GM12872 (cell line): ENCODE data around the gene SLC8A1.

Experiments used
- TF ChIP-seq, protein P1 (sequence below): IDR thresholded peaks from 3 replicates; pipeline ENCODE4 v1.5.1; 2011; ENCODE audit warnings: low read depth, mild to moderate bottlenecking, low read length, moderate library complexity; ENCODE audit not compliant: insufficient read depth

Gene SLC8A1

DNA sequence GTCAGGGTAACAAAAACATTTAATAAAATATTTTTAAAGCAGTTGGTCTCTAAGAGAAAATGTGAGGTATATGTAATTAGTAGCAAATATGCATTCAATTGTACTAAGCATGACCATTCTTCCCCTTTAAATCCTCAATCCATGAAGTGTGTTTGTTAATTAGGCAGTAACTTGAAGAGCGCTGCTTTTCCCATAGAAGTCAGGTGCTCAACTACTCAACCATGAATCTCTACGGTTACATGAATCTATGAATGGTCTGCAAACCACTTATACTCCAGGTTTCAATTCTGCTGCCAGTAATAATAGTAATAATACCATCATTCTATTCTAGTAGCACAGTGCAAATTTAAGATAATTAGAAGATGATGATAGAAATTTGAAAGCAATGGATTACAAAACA lies 55.8 kb downstream of the SLC8A1 start:
- TF ChIP-seq, protein P1, sequence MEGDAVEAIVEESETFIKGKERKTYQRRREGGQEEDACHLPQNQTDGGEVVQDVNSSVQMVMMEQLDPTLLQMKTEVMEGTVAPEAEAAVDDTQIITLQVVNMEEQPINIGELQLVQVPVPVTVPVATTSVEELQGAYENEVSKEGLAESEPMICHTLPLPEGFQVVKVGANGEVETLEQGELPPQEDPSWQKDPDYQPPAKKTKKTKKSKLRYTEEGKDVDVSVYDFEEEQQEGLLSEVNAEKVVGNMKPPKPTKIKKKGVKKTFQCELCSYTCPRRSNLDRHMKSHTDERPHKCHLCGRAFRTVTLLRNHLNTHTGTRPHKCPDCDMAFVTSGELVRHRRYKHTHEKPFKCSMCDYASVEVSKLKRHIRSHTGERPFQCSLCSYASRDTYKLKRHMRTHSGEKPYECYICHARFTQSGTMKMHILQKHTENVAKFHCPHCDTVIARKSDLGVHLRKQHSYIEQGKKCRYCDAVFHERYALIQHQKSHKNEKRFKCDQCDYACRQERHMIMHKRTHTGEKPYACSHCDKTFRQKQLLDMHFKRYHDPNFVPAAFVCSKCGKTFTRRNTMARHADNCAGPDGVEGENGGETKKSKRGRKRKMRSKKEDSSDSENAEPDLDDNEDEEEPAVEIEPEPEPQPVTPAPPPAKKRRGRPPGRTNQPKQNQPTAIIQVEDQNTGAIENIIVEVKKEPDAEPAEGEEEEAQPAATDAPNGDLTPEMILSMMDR, result no peak

DNA sequence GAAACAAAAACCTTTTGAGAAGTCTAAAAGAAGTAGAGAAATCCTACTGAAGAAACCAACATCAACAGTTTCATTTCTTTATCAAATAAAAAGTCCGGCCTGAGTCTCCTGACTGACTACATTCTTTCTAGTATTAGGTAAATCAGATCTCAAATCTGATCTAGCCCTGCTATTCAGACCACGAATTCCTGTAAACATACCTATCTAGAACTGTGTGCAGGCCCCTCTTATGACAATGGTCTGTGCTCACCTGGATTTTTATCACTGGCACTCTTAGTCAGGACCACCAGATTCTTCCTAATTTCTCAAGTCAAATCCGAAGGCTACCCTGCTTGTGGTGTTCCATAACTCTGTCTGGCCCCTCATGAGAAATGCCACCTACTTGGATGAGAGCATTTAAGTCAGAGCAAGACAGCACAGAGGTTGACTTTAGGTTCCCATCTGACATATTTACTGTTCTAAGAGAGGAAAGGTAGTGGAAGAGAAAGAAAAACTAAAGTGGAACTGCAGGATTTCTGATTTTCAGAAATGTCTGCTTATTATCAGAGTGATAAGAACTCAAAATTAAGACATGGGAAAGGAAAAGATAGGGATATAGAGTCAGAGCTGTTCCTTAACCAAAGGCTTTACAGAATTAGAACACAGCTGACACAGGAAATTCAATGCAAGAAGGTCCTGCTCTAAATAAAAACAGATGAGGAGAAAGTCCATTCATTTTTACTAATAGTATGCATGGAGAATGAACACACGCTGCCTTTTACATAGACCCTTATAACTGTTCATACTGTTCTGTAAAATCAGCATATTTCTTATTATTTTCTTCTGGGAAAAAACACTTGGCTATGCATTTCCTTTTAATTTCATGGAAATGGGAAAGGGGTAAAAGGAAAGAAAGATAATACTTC lies 56.5 kb downstream of the SLC8A1 start:
- TF ChIP-seq, protein P1, result no peak

DNA sequence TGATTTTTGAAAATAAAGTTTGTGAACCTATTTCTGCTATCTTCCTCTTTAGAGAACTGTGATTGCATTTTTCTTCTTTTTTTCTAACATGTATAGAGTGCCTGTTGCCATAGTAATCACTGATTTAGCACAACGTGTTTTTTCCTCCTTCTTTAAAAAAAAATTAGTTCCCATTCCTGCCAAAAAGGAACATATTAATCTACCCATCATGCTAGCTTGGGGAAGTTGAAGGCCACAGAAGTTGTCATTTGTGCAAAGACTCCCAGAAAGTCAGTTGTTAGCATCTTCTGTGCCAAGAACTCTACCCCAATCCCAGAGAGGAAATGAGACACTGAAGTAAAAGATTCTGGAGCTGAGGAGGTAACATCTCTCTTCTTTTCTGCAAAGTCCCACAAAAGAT lies 57.3 kb downstream of the SLC8A1 start:
- TF ChIP-seq, protein P1, result no peak

DNA sequence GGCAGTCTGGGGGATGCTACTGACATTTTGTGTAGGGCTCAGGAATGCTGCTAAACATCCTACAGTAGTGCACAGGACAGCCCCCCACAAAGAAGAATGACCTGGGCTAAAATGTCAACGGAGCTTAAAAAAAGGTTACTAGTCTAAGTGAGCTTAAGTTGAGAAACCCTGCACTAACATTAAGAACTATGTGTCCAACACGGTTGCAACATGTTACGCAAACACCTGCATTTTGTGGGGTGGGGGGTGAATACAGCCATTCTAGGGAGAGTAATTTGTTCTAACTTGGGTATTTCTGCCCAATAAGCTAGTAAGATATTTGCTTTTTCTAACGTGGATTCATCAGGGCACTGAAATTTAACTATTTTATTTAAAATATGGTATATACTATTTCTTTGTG lies 57.9 kb downstream of the SLC8A1 start:
- TF ChIP-seq, protein P1, result no peak

DNA sequence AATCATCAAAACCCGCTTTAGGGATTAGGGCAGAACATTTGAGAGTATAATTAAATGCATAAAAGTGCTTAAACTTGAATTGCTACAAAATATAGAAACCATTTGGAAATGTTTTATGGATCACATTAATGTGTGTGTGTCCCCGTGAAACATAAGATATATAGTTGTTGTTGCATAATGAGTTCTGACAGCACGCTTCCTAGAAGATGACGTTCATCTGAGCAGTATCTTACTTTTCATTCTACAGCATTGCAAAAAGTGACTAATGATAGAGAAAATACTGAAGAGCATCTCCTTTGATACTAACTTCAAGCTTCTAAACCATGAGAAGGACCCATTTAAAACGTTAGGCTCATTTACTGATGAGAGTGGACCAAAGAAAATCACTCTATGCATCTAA lies 63.7 kb downstream of the SLC8A1 start:
- TF ChIP-seq, protein P1, result no peak

DNA sequence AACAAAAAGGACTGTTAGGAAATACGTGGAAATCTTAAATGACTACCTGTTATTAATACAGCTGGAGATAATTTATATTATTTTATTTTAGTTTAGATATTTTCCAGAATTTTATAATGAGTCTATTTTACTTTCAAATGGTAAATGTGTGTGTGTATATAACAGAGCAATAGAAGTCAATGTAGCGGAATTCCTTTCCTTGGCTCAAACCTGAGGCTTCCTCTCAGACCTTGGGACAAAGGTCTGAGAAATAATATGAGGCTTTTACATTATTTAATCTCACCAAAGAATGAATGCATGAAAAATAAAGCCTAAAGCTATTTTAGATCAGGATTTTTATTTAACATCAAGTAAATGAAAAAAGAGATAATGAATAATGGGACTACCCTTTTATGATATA lies 65.7 kb downstream of the SLC8A1 start:
- TF ChIP-seq, protein P1, result no peak

DNA sequence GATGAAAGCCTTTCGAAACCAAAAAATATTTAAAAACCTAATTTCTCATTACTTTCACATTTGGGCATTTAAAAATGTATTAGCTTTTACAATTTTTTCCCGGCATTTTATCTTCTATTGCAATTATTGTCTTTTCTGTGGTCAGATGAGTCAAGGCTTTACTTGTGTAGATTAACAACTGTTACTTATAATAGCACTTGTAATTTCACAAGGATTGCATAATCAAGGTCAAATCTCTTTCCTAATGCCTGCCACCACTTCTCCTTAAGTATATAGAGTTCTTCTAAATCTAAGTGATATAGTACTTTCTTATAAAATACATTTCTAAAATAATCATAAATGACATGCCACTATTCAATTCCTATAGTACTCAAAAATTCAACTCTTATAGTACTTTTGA lies 67.2 kb downstream of the SLC8A1 start:
- TF ChIP-seq, protein P1, result no peak
